K562 (cell line): ENCODE results near the gene WIPF1. TPM values are rescaled to one million over a fixed set of nuclear protein-coding genes. Genes with fewer than 3 reads are reported as not detected.

ENCODE experiments used
- ATF1 ChIP-seq, 2 experiments: fragments of 450-650 bp in 1 of 2; IDR thresholded peaks; 2 replicates each; pipeline ENCODE4 v1.6.1; 2016; ENCODE audit warnings: missing compliant biosample characterization in 1 of 2, missing genetic modification characterization in 1 of 2
- CHCHD3 ChIP-seq: fragments of 250-450 bp; sonication (Bioruptor Pico); IDR thresholded peaks from 2 replicates; pipeline ENCODE4 v2.1.2; 2022; ENCODE audit warnings: mild to moderate bottlenecking
- DDX20 ChIP-seq: fragments of 450-650 bp; IDR thresholded peaks from 2 replicates; pipeline ENCODE4 v1.6.1; 2016; ENCODE audit warnings: missing genetic modification characterization, low read depth, mild to moderate bottlenecking, missing compliant biosample characterization, moderate library complexity
- DIDO1 ChIP-seq: fragments of 450-650 bp; IDR thresholded peaks from 2 replicates; pipeline ENCODE4 v1.6.1; 2016; ENCODE audit warnings: low read depth, missing biosample characterization, missing genetic modification characterization
- EGR1 ChIP-seq: fragments of 450-650 bp; conservative IDR thresholded peaks from 2 replicates; pipeline ENCODE4 v1.6.1; 2017; ENCODE audit warnings: mild to moderate bottlenecking
- FIP1L1 ChIP-seq: fragments of 200-400 bp; formaldehyde crosslinking; IDR thresholded peaks from 2 replicates; pipeline ENCODE4 v1.6.1; 2018; ENCODE audit warnings: mild to moderate bottlenecking, low read depth, low read length; ENCODE audit not compliant: poor library complexity, severe bottlenecking
- KLF16 ChIP-seq: IDR thresholded peaks from 2 replicates; pipeline ENCODE4 v1.6.1; 2016; ENCODE audit warnings: antibody characterized with exemption
- KLF6 ChIP-seq: fragments of 250-450 bp; sonication (Bioruptor Pico); IDR thresholded peaks from 2 replicates; pipeline ENCODE4 v1.4.0; 2020; ENCODE audit warnings: mild to moderate bottlenecking, moderate library complexity, borderline replicate concordance
- NFATC3 ChIP-seq: fragments of 450-650 bp; IDR thresholded peaks from 2 replicates; pipeline ENCODE4 v1.6.1; 2017; ENCODE audit warnings: mild to moderate bottlenecking
- NR1H2 ChIP-seq: sonication (generic); formaldehyde crosslinking; IDR thresholded peaks from 2 replicates; pipeline ENCODE4 v1.4.0; 2020; ENCODE audit warnings: mild to moderate bottlenecking, missing genetic modification reagents
- NR2C2 ChIP-seq, 2 experiments: fragments of 200-800 bp in 1 of 2; sonication (Bioruptor generic) in 1 of 2; sonication (generic) in 1 of 2; formaldehyde crosslinking in 1 of 2; IDR thresholded peaks; 2 replicates each; pipeline versions ENCODE4 v1.6.1 to v1.8.0; 2016 to 2022; ENCODE audit warnings: mild to moderate bottlenecking in 1 of 2, missing compliant biosample characterization in 1 of 2, missing genetic modification characterization in 1 of 2, missing genetic modification reagents in 1 of 2
- NR4A1 ChIP-seq, 2 experiments: fragments of 250-450 bp in 1 of 2; fragments of 450-650 bp in 1 of 2; sonication (Bioruptor Pico) in 1 of 2; IDR thresholded peaks; 2 replicates each; pipeline versions ENCODE4 v1.4.0 to v1.6.1; 2016 to 2020; ENCODE audit warnings: mild to moderate bottlenecking in 2 of 2, missing compliant biosample characterization in 1 of 2, missing genetic modification characterization in 1 of 2, moderate library complexity in 1 of 2
- SMARCA4 ChIP-seq: fragments of 450-650 bp; IDR thresholded peaks from 2 replicates; pipeline ENCODE4 v1.6.1; 2016
- TCFL5 ChIP-seq: fragments of 250-450 bp; sonication (Bioruptor Pico); conservative IDR thresholded peaks from 2 replicates; pipeline ENCODE4 v1.6.1; 2021; ENCODE audit warnings: mild to moderate bottlenecking, moderate library complexity, matching md5 sums
- WHSC1 ChIP-seq: IDR thresholded peaks from one replicate; pipeline ENCODE4 v1.6.1; 2012; ENCODE audit warnings: low read length, control low read depth, inconsistent platforms
- YY1 ChIP-seq, 3 experiments: IDR thresholded peaks; 2 replicates each; pipeline ENCODE4 v1.6.1; 2011; ENCODE audit warnings: low read length in 2 of 3, mild to moderate bottlenecking in 2 of 3, moderate library complexity in 2 of 3, borderline replicate concordance in 1 of 3, control low read depth in 1 of 3, low read depth in 1 of 3; ENCODE audit not compliant: insufficient read depth in 3 of 3, insufficient replicate concordance in 2 of 3, control insufficient read depth in 1 of 3, insufficient read length in 1 of 3; ENCODE audit errors: extremely low read depth in 1 of 3
- ZFX ChIP-seq: sonication (generic); formaldehyde crosslinking; IDR thresholded peaks from 2 replicates; pipeline ENCODE4 v1.8.0; 2022; ENCODE audit warnings: mild to moderate bottlenecking, missing genetic modification reagents, moderate library complexity
- ZNF133 ChIP-seq: fragments of 250-450 bp; sonication (Bioruptor Pico); IDR thresholded peaks from 2 replicates; pipeline ENCODE4 v1.4.0; 2020; ENCODE audit warnings: mild to moderate bottlenecking
- ZNF175 ChIP-seq: fragments of 200-800 bp; sonication (Bioruptor generic); IDR thresholded peaks from 2 replicates; pipeline ENCODE4 v1.6.1; 2016; ENCODE audit warnings: low read depth, mild to moderate bottlenecking, missing genetic modification characterization, missing compliant biosample characterization
- ZNF274 ChIP-seq: IDR thresholded peaks from 2 replicates; pipeline ENCODE4 v1.6.1; 2011; ENCODE audit warnings: low read depth, mild to moderate bottlenecking, low read length, moderate library complexity, borderline replicate concordance
- ZZZ3 ChIP-seq: fragments of 450-650 bp; IDR thresholded peaks from 2 replicates; pipeline ENCODE4 v1.6.1; 2016; ENCODE audit warnings: antibody characterized with exemption, mild to moderate bottlenecking, moderate library complexity
- polyA plus RNA-seq, 8 experiments: library from polyadenylated mRNA; depleted of rRNA in 4 of 8; stranded (reverse) in 5 of 8; unstranded in 3 of 8; fragments of >200 nt; fragmentation: Nextera tagmentation in 2 of 8; fragmentation: Illumina TruSeq in 1 of 8; extraction: Ambion mirVana in 2 of 8; extraction: Trizol in 1 of 8; gene quantifications; 2 replicates each; pipeline versions ENCODE4 v1.2.1 to v1.2.3, GENCODE V29; 2011 to 2014; ENCODE audit warnings: inconsistent platforms in 1 of 8, missing spikeins in 1 of 8
- total RNA-seq, 7 experiments: library from RNA; depleted of rRNA in 6 of 7; stranded (reverse); fragments of >200 nt in 6 of 7; fragmentation: Illumina TruSeq in 2 of 7; extraction: Trizol in 2 of 7; gene quantifications; 2 replicates each; pipeline versions ENCODE4 v1.2.1 to v1.2.3, GENCODE V29; 2011 to 2021; ENCODE audit warnings: low replicate concordance in 1 of 7
- TF ChIP-seq, protein P1 (sequence below): fragments of 250-450 bp; sonication (Bioruptor Pico); IDR thresholded peaks from 2 replicates; pipeline ENCODE4 v1.5.0; 2021
- TF ChIP-seq, protein P2 (sequence below): sonication (generic); formaldehyde crosslinking; IDR thresholded peaks from 2 replicates; pipeline ENCODE4 v1.8.0; 2022; ENCODE audit warnings: mild to moderate bottlenecking, missing genetic modification reagents, borderline replicate concordance
- TF ChIP-seq, protein P3 (sequence below): IDR thresholded peaks from 3 replicates; pipeline ENCODE4 v1.6.1; 2011; ENCODE audit warnings: borderline replicate concordance, mild to moderate bottlenecking; ENCODE audit not compliant: insufficient read length, insufficient read depth

The WIPF1 gene
- total and polyA plus RNA-seq, 9 of the 15 experiments (the other 6 are each of a cell fraction or from before 2014, with no cell fraction given), result 0.54 to 4.9 (median 2.4) TPM

DNA sequence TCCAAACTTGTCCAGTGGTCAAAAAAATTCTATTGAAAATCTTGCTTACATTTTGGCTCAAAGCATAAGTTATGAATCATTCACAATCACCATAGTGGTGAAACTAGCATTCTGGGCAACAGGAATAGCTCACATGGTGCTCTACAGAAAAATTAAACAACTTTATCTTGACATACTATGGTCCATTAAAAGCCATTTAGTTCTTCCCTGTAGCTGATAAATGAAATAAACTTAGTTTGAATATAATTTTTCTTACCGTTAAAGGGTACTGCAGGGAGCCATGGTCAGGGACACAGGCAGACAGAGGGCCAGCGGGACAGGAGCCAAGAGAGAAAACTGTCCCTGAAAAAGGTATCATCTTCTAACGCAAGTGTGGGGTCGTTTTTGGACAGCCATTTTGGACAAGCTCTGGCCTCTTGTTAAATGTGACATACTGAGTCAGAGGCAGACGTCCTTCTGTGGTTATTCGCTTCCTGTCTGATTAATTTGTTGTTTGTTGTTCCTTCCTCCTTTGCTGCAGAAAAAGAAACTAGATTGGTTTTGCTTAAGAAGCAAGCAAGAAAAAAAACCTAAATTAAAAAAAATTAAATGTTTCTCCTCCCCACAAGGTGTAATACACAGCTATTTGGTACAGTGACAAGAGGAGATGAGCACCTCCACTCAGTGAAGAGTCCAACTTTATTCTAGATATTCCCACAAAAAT, at the start of gene WIPF1 (continued):
- TF ChIP-seq, protein P1, sequence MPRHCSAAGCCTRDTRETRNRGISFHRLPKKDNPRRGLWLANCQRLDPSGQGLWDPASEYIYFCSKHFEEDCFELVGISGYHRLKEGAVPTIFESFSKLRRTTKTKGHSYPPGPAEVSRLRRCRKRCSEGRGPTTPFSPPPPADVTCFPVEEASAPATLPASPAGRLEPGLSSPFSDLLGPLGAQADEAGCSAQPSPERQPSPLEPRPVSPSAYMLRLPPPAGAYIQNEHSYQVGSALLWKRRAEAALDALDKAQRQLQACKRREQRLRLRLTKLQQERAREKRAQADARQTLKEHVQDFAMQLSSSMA (CRISPR knock-in tag), result no peak
- TF ChIP-seq FIP1L1 (no peak), TCFL5 (CRISPR knock-in tag) (no peak), DIDO1 (no peak), ZZZ3 (no peak), NFATC3 (no peak), NR2C2 (CRISPR knock-in tag; IDR thresholded peaks at IDR 0.05) (no peak), NR2C2 (tag; IDR thresholded peaks at IDR 0.05) (0 out of 2 replicates have a peak, but pooled peaks have one; percentile 45), ZNF133 (no peak), KLF16 (no peak), ZFX (CRISPR knock-in tag) (no peak), KLF6 (CRISPR knock-in tag) (peak; percentile 31; the same call in 1 of the 2 replicates), EGR1 (no peak), ZNF274 (no peak), NR1H2 (no peak), CHCHD3 (CRISPR knock-in tag) (no peak), DDX20 (tag) (no peak), SMARCA4 (no peak), NR4A1 (CRISPR knock-in tag; IDR thresholded peaks at IDR 0.05) (no peak), NR4A1 (tag; IDR thresholded peaks at IDR 0.05) (no peak), ATF1 (CRISPR knock-in tag; IDR thresholded peaks at IDR 0.05) (no peak), ATF1 (tag; IDR thresholded peaks at IDR 0.05) (no peak), ZNF175 (0 out of 2 replicates have a peak, but pooled peaks have one; percentile 33), YY1 (IDR thresholded peaks at IDR 0.05; ENCODE audit: borderline replicate concordance in 1 of 3, control insufficient read depth in 1 of 3, extremely low read depth in 1 of 3, insufficient read depth in 3 of 3, insufficient read length in 1 of 3, insufficient replicate concordance in 2 of 3, low read depth in 1 of 3, low read length in 2 of 3) (peak in 2 of 3 experiments; percentile 36 to 49), WHSC1 (no peak)
- TF ChIP-seq, protein P2, sequence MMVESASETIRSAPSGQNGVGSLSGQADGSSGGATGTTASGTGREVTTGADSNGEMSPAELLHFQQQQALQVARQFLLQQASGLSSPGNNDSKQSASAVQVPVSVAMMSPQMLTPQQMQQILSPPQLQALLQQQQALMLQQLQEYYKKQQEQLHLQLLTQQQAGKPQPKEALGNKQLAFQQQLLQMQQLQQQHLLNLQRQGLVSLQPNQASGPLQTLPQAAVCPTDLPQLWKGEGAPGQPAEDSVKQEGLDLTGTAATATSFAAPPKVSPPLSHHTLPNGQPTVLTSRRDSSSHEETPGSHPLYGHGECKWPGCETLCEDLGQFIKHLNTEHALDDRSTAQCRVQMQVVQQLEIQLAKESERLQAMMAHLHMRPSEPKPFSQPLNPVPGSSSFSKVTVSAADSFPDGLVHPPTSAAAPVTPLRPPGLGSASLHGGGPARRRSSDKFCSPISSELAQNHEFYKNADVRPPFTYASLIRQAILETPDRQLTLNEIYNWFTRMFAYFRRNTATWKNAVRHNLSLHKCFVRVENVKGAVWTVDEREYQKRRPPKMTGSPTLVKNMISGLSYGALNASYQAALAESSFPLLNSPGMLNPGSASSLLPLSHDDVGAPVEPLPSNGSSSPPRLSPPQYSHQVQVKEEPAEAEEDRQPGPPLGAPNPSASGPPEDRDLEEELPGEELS (CRISPR knock-in tag), result no peak
- TF ChIP-seq, protein P3, sequence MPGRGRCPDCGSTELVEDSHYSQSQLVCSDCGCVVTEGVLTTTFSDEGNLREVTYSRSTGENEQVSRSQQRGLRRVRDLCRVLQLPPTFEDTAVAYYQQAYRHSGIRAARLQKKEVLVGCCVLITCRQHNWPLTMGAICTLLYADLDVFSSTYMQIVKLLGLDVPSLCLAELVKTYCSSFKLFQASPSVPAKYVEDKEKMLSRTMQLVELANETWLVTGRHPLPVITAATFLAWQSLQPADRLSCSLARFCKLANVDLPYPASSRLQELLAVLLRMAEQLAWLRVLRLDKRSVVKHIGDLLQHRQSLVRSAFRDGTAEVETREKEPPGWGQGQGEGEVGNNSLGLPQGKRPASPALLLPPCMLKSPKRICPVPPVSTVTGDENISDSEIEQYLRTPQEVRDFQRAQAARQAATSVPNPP, result no peak
